NCI-H2227 (cell line): Measurements from ENCODE around the gene EN1.

Experiments used
- DNase-seq: peaks from one replicate; lab custom pipeline; 2025; ENCODE audit not compliant: unreplicated experiment; lab: John Stamatoyannopoulos, UW

Gene EN1

GRCh38 chr2:118846953-118847761, at the start of gene EN1:
Gene EN1, minus strand, starts transcription at chr2:118847648. Its CDS starts 481 bp downstream, at chr2:118847167.
- no peak for DNase-seq

DNA sequence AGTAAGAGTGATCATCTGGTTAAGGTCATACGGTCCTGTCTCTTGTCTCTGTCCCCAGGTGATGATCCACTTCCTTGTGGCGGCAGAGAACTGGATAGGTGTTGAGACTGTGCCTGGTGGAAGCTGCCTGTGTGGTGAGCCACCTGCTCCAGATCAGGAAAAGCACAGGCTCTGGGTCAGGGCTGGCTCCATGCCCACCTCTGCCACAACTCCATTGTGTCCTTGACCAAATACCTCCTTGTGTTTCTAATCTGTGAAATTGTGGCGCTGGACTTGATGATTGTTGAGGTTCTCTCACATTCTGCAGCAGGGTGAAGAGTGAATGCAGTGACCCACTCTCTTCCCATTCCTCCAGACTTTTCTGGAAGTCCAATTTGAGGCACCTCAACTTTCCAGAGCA, 45.7 kb upstream of the EN1 start:
- DNase-seq: no peak

GRCh38 chr2:118889995-118890394, 42.5 kb upstream of the EN1 start:
- DNase-seq: no peak

GRCh38 chr2:118883792-118884191, 36.3 kb upstream of the EN1 start:
- DNase-seq: no peak

GRCh38 chr2:118882693-118883336, 35.4 kb upstream of the EN1 start:
- peak; percentile 53 for DNase-seq

GRCh38 chr2:118881490-118882129, 34.2 kb upstream of the EN1 start:
- DNase-seq: peak; percentile 53

GRCh38 chr2:118880501-118880900, 33.1 kb upstream of the EN1 start:
- no peak for DNase-seq

- DNase-seq: no peak
Observed at GRCh38 chr2:118878531-118879149, 31.2 kb upstream of the EN1 start.

- DNase-seq: no peak
Observed at GRCh38 chr2:118875318-118875717, 27.9 kb upstream of the EN1 start.

DNA sequence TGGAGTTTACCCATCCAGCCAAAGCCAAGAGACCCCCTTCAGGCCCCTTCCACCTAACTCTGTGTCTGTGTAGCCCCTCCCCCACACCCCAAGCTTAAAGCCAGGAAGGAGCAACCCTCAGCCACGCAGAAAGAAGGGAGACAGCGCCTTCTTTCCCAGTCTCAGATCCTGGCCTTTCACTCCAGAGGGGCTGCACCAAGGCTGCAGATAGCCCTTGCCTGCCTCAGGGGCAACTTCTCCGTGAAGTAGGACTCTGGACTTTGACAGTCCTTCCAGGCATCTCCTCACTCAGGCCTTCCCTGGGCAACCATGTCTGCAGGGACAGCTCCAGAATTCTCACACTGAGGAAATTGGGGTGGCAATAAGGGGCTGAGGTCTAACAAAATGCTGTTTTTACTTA, 26.9 kb upstream of the EN1 start:
- DNase-seq: no peak

- DNase-seq: peak; percentile 19
Observed at GRCh38 chr2:118865106-118865505, 17.7 kb upstream of the EN1 start.

GRCh38 chr2:118864207-118864606, 16.8 kb upstream of the EN1 start:
- no peak for DNase-seq

DNA sequence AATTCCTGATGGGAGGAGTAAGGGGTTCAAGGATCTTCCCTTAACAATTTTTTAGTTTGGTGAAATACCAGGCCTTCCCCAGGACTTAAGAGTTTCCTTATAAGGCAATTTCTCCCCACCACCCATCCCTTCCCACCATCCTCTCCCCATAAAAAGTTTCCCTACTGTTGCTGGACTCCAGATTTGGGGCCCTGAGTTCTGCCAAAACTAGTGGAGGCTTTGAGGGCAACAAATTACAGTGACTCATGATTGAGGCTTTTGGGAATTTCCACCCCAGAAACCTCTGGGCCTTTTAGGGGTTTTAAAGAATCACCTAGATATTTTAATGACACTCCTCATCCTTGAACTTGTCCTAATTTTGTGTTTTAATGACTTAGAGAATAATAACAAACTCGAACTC, 14.3 kb upstream of the EN1 start:
- DNase-seq: no peak

DNA sequence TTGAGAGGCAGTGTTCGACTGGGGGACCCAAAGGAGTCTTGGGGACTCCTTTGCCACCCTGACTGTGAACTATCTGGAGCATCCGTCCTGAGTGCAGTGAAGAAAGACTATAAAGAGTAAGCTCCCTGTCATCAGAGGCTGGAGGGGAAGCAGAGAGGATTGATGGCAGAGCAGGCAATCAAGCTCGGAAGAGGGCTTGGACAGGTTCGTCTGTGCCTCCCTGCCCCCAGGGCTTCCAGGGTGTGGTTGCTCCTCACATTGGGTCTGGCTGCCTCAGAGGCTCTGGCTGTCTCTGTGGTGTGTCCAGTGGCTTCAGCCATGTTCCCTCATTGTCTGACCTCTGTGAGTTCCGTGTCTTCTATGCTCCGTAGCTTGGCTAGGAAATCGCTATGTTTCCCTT, 13.8 kb upstream of the EN1 start:
- no peak for DNase-seq

DNA sequence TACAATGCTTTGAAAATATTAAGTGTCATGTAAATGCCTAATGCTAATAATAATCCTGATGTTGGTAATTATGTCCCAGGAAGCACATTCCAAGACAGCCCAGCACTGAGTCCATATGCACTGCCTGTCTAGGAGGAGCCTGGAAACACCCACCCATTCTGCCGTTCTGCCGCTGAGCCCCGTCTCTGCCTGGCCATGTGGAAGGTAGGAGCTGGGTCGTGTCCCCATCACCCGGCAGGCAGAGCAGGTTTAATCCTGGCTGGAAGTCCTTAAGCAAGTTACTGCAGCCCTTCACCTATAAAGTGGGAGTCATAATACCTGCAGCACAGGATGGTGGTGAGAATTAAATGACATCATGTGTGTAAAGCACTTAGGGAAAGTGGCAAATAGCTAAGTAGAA, 13.1 kb upstream of the EN1 start:
- no peak for DNase-seq

GRCh38 chr2:118859157-118859770, 11.8 kb upstream of the EN1 start:
- no peak for DNase-seq

- DNase-seq: no peak
Observed at GRCh38 chr2:118858485-118859156, 11.2 kb upstream of the EN1 start.

GRCh38 chr2:118857677-118858484, 10.4 kb upstream of the EN1 start:
- DNase-seq: no peak

- no peak for DNase-seq
Observed at GRCh38 chr2:118856978-118857676, 9.7 kb upstream of the EN1 start.
